Fibroblast of pulmonary artery (primary cell): ENCODE results near the gene NCOA3.

ENCODE experiments used
- DNase-seq: peaks from one replicate; pipeline ENCODE4 v3.0.0-alpha.2; 2010; ENCODE audit warnings: low read depth
- H3K4me3 ChIP-seq: replicated peaks from 2 replicates; pipeline ENCODE4 v1.5.1; 2011; ENCODE audit warnings: low read depth, mild to moderate bottlenecking, control low read depth, low read length, moderate library complexity
- CTCF ChIP-seq: IDR thresholded peaks from 2 replicates; pipeline ENCODE4 v1.5.1; 2011; ENCODE audit warnings: mild to moderate bottlenecking, control low read depth, low read length, inconsistent platforms; ENCODE audit errors: missing control alignments

The NCOA3 gene

GRCh38 chr20:47559141-47559540 is 57.5 kb downstream of the NCOA3 start:
- no peak for TF ChIP-seq CTCF
- H3K4me3 ChIP-seq: no peak overlapping the region
- peak; percentile 53 for DNase-seq

- no peak overlapping the region for H3K4me3 ChIP-seq
- DNase-seq: peak; percentile 70
- no peak for TF ChIP-seq CTCF
These were observed 59.5 kb downstream of the NCOA3 start for GRCh38 chr20:47561180-47561579.

- no peak for TF ChIP-seq CTCF
- DNase-seq: no peak
- no peak overlapping the region for H3K4me3 ChIP-seq
These were observed 60.2 kb downstream of the NCOA3 start for GRCh38 chr20:47561603-47562583.

- no peak overlapping the region for H3K4me3 ChIP-seq
- TF ChIP-seq CTCF: no peak
- no peak for DNase-seq
These were observed 64.6 kb downstream of the NCOA3 start for GRCh38 chr20:47566269-47566668.

- TF ChIP-seq CTCF: no peak
- peak; percentile 94 for DNase-seq
- H3K4me3 ChIP-seq: no peak overlapping the region
These were observed 66.3 kb downstream of the NCOA3 start for GRCh38 chr20:47568019-47568418.

GRCh38 chr20:47568837-47569410 is 67.2 kb downstream of the NCOA3 start:
- no peak overlapping the region for H3K4me3 ChIP-seq
- TF ChIP-seq CTCF: no peak
- DNase-seq: no peak
